A204.1 (cell line): Measurements from ENCODE around the gene PARP16.
A peak's percentile ranks its signal among the peaks of the same experiment; 100 is the strongest.
"Not testable (repeated sequence)": the region's sequence is repeated elsewhere in the genome, so short reads cannot be mapped to it uniquely, and the experiment has no call there.

ENCODE experiments used
- FAIRE-seq: peaks from 2 replicates; lab custom pipeline; 2012; peaks lifted over from hg19 to GRCh38; lab: Jason Lieb, UNC

Gene PARP16

DNA sequence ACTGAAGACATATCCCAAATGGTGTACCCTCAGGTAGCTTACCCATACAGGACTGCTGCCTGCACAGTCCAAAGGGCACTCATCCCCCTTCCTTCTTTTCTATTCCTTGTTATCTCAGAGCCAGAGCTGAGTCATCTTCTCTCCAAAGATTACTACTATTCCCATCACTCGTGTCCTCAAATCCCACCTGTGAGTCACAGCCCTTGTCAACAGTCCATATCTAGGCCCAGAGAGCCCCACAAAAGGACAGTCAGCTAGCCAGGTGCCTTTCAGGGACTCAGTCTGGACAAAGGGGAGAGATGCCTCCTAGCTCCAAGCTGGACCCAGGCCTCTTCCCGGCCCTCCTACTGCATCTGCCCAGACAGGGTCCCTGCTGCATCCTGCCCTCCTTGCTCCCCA lies 11.0 kb downstream of the PARP16 start:
- no peak for FAIRE-seq

DNA sequence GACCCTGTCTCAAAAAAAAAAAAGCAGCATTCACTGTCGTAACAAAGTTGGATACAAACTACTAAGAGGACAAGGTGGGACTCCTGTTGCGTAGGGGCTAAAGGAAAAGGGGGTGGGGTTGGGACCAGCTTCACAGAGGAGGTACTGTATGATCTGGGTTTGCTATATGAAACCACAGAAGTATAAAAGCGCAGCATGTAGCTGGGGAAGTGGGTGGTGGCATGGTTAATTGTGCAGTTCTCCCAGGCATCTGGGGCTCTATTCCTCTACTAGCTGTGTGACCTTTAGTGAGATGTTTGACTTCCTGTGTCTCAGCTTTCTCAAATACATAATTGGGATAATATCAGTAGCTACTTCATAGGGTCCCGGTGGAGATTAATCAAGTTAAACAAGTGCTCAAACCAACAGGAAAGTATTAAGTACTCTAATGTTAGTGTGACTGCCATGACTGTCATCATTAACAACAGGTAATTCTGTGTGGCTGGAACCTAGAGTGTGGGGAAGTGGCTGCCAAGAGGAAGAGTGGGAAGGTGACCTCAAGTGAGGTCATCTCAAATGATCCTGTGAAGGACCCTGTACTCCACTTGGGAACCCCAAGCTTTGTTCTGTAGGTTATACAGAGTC lies 11.5 kb downstream of the PARP16 start:
- no peak for FAIRE-seq

DNA sequence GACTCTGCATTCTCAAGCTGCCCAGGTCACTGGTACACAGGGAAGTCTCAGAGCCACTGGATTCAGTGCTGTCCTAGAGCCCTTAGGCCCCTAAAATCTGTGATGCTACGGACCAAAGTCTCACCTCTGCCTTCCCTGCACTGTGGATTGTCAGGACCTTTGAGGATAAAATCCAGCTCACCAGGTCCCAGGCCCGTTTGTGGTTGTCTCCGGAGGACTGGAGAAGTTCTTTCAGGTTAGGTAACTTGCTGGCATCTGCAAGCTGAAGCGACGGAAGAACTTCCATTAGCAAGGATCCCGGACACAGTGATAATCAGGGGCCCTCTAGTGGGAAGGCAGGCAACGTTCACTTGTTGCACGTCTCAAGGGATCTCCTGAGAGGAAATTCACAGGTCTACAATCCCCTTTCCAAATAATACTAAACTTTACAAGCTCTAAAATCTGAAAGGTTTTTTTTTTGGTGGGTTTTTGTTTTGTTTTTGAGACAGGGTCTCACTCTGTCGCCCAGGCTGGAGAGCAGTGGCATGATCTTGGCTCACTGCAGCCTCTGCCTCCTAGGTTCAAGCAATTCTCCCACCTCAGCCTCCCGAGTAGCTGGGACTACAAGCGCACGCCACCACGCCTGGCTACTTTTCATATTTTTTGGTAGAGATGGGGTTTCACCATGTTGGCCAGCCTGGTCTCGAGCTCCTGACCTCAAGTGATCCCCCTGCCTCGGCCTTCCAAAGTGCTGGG lies 15.7 kb downstream of the PARP16 start:
- peak; percentile 73 for FAIRE-seq

DNA sequence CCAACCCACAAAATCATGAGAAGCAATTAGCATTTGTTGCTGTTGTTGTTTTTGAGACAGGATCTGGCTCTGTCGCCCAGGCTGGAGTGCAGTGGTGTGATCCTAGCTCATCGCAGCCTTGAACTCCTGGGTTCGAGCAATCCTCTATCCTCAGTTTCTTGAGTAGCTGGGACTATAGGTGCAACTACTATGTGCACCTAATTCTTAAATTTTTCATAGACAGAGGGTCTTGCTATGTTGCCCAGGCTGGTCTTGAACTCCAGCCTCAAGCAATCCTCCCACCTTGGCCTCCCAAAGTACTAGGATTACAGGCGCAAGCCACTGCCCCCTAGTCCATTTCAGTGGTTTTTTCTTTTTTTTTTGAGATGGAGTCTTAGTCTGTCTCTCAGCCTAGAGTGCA lies 18.3 kb downstream of the PARP16 start:
- FAIRE-seq = no peak

DNA sequence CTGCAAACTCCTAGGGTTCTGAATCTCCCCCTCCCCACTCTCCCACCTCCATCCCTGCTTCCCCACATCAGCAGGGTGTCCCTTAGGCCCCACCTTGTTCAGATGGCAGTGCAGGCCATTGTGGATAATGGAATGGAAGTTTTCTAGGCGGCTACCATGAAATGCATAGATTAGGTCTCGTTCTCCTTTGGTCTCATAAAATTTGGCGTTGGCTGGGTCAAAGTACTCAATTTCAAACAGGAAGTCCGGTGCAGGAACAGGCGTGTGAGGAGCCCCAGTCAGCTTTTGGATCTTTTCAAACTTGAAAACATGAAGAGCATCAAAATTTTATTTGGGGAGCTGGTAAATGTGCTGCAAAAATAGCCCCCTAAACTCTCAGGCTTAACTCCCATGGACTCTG lies 20.2 kb downstream of the PARP16 start:
- no peak for FAIRE-seq

DNA sequence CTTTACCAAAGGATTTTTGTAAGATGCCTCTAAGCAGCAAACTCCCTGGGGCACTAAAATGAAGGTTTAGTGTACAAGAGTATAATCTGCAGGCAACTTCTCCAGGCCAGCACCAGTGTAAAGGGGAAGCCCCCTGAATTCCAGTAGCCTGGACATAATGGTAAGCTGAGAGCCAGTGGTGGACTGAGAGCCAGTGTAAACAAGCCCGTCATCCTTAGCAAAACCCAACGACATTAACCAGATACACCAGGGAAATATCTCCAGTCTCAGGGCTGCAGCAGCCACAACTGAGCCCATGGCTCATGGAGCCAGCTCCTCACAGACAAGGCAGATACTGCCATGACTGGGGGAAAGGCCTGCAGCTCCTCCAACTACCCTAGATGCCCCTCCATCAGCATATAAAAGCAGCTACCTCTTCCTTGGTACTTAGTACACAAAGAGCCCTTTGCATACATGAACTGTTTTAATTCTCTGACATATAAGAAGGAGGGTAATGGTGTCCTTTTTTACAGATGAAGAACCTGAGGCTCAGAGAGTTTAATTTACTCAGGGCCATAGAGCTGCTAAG lies 21.7 kb downstream of the PARP16 start:
- no peak for FAIRE-seq

DNA sequence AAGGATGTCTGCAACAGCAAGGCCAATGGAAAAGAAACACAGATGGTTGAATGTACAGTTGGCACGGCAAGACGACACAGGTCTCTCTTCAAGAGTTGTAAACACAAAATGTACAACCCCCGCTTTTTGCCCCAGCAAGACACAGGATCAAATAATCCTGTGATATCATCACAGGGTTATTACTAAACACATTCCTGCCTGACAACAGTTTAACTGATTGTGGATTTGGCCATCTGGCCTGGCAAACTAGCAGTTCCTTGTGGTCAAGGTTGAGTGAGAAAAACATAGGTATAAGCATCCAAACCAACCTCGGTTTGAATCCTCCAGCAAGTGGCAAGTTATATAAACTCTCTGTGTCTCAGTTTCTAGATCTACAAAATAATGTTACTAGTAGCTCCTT lies 23.4 kb downstream of the PARP16 start:
- no peak for FAIRE-seq

DNA sequence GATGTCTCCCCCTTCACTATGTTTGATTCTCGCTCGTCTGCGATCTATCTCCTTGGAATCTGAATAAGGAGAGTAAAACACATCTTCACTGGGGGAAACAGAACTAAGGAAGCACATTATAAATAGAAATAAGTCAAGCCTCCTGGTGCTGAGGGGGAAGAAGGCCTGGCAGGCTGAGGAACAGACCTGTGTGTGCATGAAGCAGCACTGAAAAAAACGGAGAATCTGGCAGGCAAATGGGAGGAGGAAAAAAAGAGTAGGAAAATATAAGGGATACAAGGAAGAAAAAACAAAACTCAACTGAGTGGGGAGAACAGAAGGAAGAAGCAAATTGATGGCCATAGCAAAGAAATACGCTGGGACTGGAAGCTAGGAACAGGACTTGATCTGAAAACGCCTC lies 25.7 kb downstream of the PARP16 start:
- FAIRE-seq = no peak

DNA sequence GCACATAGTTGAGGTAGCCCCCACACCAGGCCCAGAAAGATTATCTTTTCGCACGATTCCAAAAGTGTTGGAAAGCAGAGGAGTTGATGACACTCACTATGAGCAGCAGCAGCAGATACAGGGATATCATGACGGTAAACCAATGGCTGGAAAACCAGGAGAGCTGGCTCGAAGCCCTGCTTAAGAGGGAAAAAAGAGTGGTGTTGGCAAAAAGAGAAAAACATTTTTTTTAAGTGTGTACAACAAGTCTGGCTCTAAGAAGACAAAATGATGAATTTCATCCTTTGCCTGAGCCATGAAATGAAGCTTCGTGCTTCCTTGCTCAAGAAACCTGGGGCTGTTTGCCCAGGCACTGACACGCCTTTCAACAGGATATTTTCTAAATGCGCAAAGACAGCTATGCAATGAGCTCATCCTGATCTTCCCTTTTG lies 27.3 kb downstream of the PARP16 start:
- no peak for FAIRE-seq

DNA sequence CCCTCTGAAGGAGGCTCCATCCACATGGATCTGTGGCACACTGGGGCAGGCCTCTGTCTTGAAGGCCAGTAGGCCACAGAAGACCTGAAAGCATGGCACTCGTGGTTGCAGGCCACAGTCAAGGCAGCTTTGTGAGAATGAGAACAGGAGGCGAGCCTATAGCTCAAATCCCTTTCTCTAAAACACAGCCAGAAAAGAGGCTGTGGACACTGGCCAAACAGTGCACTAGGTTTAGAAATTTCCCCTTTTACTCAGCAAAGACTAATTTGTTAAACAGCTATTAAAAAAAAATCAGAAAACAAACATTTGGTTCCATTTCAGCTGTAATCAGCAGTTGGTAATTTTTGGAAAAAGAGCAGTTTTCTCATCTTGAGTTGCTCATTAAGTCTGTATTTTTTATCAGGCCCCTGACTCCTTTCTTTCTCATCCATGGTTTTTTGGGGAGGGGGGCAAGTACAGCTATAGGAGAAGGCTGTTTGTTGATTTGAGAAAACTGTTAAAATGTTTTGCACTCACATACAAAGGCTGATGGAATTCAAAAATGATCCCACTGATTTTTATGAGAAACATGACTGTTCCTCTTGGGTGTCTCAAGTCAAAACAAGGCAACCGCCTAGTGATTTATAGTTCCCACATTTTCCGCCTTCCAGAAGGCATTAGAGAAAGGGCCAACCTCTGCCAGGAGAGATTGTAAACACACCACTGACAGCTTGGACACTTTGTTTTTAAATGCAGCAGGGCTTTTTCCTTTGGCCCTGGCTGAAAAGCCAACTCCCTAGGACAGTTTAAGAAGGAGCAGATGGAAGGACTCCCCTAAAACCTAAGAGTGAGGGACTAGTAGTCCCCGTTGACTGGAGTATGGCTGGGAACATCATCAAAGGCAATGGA lies 28.1 kb downstream of the PARP16 start:
- FAIRE-seq = no peak

DNA sequence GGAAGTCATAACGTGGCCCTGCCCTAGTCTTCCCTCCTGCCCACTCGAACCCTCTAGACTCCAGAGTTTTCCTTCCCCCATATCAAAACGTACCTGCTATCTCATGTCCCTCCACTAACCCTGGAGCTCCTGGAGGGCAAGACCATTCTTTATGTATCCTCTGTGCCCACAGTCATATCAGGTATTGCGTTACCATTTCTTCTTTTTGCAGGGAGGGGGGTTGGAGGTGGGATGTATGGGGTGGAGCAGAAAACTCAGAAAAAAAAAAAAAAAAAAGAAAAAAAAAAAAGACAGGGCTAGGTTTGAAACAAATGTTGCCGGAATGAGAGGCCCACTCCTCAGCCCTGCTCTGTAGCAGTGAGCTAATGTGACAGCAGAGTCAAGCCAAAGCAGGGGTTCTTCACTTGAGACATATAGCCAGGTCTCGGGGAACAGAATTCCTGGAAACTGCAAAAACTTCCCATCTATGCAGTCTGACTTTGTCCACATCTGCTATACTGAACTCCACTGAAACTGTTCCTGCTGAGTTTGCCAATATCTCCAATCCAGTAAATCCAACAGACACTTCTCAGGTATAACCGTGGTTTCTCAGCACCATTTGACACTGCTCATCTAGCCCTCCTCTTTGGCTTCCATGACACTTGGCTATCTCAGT lies 31.1 kb downstream of the PARP16 start:
- no peak for FAIRE-seq

DNA sequence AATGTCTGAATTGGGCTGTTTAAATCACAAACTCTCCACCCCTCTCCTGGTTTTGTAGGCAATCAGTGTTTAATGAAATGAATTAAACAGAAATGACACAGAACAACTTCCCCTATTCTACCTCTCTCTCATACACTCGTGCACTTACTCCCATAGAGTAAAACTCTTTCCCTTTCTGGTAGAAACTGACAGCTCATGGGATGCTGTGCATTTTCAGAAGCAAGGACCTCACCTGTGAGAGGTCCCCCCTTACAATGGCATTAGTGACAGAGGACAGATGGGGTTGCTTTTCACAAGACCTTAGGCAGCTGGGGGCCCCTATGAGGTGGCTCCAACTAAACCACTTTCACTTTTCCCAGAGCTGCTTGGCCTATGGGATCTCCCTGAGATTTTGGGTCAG lies 31.9 kb downstream of the PARP16 start:
- FAIRE-seq = no peak

DNA sequence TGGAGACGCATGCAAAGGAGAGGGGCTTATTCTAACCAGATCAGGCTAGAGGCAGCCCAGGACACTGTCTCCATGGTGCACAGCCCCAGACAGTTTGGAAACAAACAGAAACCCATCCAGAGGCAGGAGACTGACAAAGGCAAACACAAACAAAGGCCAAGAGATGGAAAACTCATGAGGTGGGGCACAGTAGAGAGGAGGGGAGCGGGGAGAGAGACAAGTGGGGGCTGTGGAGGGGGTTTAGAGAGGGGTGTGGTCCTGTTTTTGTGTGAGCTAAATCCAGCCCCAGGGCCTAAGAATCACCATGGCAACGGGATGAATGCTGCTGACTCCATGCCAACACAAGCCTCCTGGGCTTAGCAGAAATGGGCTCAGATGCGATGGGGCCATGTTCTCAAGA lies 32.3 kb downstream of the PARP16 start:
- FAIRE-seq = no peak

DNA sequence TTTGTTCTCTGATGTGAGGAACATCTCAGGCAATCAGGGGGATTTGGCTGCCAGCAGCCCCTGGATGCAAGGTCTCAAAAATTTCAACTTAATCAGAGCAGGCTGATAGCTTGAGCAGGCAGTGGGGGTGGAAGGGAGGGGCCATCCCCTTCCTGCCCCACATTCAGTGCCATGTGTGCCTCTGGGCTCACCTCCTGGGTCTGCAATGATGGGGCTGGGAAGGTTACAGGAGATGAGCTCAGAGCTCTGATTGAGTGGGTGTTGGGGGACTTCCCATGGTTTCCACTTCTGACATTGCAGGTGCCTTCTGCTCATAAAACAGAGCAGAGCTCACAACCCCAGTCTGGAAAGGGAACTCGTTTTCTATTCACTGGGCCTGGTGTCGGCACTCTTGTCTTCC lies 37.0 kb downstream of the PARP16 start:
- no peak for FAIRE-seq

DNA sequence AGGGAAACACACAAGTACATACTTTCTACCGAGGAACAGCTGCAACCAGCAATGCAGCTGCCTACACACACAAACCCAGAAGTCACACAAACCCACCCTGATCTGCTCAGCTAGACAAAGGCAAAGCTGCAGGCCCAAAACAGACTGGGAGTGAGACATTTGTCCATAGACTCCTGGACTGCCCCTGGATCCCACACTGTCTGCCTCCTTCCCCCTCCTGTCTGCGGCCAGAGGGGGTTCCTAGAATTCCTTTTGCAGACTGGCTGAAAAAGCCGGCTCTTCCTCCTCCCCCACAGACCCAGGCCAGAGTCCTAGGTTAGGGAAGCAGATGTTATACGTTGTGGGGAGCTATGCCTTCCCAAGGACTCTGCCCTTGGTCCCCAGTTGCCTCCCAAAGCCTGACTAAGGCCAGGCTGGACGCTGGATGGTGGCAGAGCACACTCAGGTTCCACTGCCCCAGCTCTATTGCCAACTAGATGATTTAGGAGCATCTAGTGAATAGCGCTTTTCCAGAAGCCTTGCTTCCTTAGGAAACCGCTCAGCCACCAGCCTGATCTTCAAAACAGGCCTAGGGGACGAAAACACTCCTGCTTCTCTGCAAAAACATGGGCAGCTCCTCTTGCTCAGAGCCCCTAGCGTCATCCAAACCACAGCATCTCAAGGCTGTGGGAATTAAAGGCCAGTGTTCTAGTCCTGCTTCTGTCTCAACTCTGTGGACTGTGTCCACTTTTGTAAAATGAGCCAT lies 38.0 kb downstream of the PARP16 start:
- FAIRE-seq = no peak

DNA sequence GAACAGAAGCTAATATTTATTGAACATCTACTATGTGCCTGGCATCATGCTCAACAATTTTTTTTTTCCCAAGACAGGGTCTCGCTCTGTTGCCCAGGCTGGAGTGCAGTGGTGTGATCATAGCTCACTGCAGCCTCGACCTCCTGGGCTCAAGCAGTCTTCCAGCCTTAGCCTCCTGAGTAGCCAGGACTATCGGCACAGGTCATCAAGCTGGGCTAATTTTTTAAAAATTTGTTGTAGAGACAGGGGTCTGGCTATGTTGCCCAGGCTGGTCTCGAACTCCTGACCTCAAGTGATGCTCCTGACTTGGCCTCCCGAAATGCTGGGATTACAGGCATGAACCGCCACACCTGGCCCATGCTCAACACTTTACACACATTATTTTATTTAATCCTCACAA lies 39.7 kb downstream of the PARP16 start:
- no peak for FAIRE-seq

DNA sequence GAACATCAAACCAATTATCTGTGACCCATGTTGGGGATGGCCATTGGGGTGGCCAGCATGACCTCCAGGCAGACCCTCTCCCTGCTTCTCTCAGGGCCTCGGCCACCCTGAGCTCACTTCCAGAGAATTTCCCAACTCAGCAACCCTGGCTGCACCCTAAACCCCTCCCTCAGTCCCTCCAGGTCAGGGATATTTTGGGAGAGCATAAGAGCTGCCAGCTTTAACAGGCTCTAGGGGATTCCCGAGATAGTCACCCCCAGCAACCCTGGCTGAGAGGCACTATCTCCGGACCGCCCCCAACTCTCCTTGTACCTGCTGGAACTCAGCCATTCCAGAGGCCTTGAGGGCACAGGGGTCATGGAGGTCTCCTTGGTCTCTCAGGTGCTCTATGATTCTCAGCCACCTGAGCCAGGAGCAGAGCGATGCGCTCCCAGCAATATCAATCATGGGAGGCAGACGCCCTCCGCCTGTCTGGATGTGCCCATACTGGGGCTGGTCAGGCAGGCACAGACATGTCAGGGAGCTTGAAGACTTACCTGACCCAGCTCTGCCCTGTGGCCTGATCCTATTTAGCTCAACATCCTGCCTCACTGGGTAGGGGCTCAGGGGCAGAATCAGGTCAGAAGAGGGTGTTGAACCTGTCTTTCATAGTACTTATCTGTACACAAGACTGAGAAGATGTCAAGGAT lies 40.5 kb downstream of the PARP16 start:
- FAIRE-seq = no peak

DNA sequence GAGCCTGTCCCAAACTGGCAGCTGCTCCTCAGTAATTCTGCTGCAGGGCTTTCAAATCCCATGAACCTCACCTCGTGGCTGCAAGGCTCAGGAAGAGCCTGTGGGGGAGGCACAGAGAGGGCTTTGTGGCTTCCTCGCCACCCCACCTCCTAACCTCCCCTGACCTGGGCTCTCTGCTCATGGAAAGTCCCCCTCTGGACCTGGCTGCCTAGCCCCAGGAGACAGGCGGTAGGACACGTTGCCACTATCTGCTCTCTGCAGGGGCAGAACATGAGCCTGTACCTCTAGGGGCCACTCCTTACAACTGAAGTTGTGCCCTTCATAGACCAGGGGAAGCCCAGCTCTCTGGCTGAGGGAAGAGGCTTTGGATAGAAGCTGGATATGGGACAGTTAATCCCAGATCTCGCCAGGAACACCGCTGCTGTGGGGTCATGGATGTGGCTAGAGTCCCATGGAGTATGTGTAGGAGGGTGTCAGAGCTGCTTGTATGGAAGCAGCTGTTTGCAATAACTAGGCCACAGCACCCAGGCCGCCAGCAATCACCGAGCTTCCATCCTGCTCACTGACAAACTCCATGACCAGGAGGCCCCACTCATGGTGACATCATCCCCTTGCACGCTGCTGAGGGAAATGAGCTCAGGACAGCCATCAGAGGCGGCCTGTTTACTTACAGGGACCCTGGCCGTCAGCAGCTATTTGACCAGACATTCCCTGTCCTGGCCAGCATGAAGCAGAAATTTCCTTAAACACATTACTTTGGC lies 41.4 kb downstream of the PARP16 start:
- no peak for FAIRE-seq

DNA sequence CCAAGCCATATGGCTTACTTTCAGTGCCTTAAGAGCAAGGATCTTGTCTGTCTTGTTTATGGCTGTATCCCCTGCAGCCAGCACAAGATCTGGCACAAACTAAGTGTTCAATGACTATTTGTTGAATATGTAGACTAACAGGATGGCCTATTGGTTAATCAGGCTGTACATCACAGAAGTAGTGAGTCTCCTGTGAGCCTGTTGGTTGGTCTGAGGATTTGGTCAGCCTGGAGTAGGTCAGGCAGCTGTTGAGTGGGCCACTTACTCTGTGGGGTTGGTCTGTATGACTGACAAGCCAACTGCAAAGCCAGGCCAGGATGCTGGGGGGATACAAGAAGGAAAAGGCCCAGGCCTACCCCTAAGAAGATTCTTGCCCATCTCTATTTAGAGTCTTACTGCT lies 42.0 kb downstream of the PARP16 start:
- no peak for FAIRE-seq

DNA sequence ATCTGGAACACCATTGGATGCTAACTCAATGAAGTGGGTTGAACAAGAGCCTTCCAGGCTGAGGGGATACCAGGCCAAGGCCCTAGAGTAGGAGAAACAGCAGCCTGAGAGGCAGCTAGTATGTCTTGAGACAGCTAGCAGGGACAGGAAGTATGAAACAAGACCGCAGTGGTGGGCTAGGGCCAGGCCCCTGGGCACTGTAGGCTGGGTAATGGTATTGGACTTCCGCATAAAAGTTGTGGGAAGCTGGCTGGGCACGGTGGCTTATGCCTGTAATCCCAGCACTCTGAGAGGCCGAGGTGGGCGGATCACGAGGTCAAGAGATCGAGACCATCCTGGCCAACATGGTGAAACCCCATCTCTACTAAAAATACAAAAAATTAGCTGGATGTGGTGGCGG lies 50.2 kb downstream of the PARP16 start:
- FAIRE-seq = not testable (repeated sequence)
